WTC11 (cell line): Measurements from ENCODE around the gene RIN1. TPM values are rescaled to one million over a fixed set of nuclear protein-coding genes. Genes with fewer than 3 reads are reported as not detected.

Source experiments
- CBFB ChIP-seq: sonication (generic); formaldehyde crosslinking; IDR thresholded peaks from 2 replicates; pipeline ENCODE4 v1.8.1; 2022; ENCODE audit warnings: mild to moderate bottlenecking, low read depth, missing genetic modification reagents
- ELF4 ChIP-seq: sonication (generic); formaldehyde crosslinking; IDR thresholded peaks from 2 replicates; pipeline ENCODE4 v1.8.1; 2022; ENCODE audit warnings: low read depth, mild to moderate bottlenecking, moderate library complexity, missing genetic modification reagents
- GABPB1 ChIP-seq: sonication (generic); formaldehyde crosslinking; IDR thresholded peaks from 2 replicates; pipeline ENCODE4 v1.8.1; 2023; ENCODE audit warnings: mild to moderate bottlenecking, missing genetic modification reagents
- JAZF1 ChIP-seq: fragments of 250-450 bp; sonication (Bioruptor Pico); IDR thresholded peaks from 2 replicates; pipeline ENCODE4 v1.9.0; 2021; ENCODE audit warnings: moderate library complexity, mild to moderate bottlenecking, inconsistent platforms
- NR2C2 ChIP-seq: sonication (generic); formaldehyde crosslinking; IDR thresholded peaks from 2 replicates; pipeline ENCODE4 v1.8.0; 2022; ENCODE audit warnings: mild to moderate bottlenecking, missing genetic modification reagents
- PRRX2 ChIP-seq: fragments of 250-450 bp; sonication (Bioruptor Pico); IDR thresholded peaks from 2 replicates; pipeline ENCODE4 v1.8.0; 2021; ENCODE audit warnings: mild to moderate bottlenecking
- SMAD3 ChIP-seq: sonication (generic); formaldehyde crosslinking; IDR thresholded peaks from 2 replicates; pipeline ENCODE4 v1.8.0; 2022; ENCODE audit warnings: missing genetic modification reagents, mild to moderate bottlenecking, borderline replicate concordance
- SMAD4 ChIP-seq: sonication (generic); formaldehyde crosslinking; IDR thresholded peaks from 2 replicates; pipeline ENCODE4 v1.8.0; 2022; ENCODE audit warnings: mild to moderate bottlenecking, missing genetic modification reagents
- SP1 ChIP-seq: sonication (generic); formaldehyde crosslinking; conservative IDR thresholded peaks from 2 replicates; pipeline ENCODE4 v1.8.1; 2022; ENCODE audit warnings: missing genetic modification reagents
- TEAD4 ChIP-seq: sonication (generic); formaldehyde crosslinking; IDR thresholded peaks from 2 replicates; pipeline ENCODE4 v1.8.0; 2022; ENCODE audit warnings: mild to moderate bottlenecking, missing genetic modification reagents
- ZNF121 ChIP-seq: sonication (generic); formaldehyde crosslinking; IDR thresholded peaks from 2 replicates; pipeline ENCODE4 v1.8.0; 2023; ENCODE audit warnings: missing genetic modification reagents
- ZNF138 ChIP-seq: sonication (generic); formaldehyde crosslinking; conservative IDR thresholded peaks from 2 replicates; pipeline ENCODE4 v1.8.1; 2022; ENCODE audit warnings: mild to moderate bottlenecking, moderate library complexity, missing genetic modification reagents
- ZNF219 ChIP-seq: sonication (generic); formaldehyde crosslinking; IDR thresholded peaks from 2 replicates; pipeline ENCODE4 v1.8.0; 2023; ENCODE audit warnings: missing genetic modification reagents, mild to moderate bottlenecking, borderline replicate concordance
- ZNF232 ChIP-seq: sonication (generic); formaldehyde crosslinking; IDR thresholded peaks from 2 replicates; pipeline ENCODE4 v1.8.0; 2022; ENCODE audit warnings: mild to moderate bottlenecking, missing genetic modification reagents
- ZNF396 ChIP-seq: fragments of 250-450 bp; sonication (Bioruptor Pico); IDR thresholded peaks from 2 replicates; pipeline ENCODE4 v1.8.0; 2021; ENCODE audit warnings: mild to moderate bottlenecking, moderate library complexity, borderline replicate concordance
- total RNA-seq: library from RNA; stranded (reverse); gene quantifications from 3 replicates; pipeline ENCODE4 v1.2.3, GENCODE V29; 2021
- TF ChIP-seq, protein P1 (sequence below): sonication (generic); formaldehyde crosslinking; IDR thresholded peaks from 2 replicates; pipeline ENCODE4 v1.8.0; 2022; ENCODE audit warnings: missing genetic modification reagents
- TF ChIP-seq, protein P2 (sequence below): fragments of 250-450 bp; sonication (Bioruptor Pico); IDR thresholded peaks from 2 replicates; pipeline ENCODE4 v1.9.0; 2021; ENCODE audit warnings: mild to moderate bottlenecking
- TF ChIP-seq, protein P3 (sequence below): sonication (generic); formaldehyde crosslinking; IDR thresholded peaks from 2 replicates; pipeline ENCODE4 v1.8.1; 2023; ENCODE audit warnings: mild to moderate bottlenecking, missing genetic modification reagents
- TF ChIP-seq, protein P4 (sequence below): fragments of 250-450 bp; sonication (Bioruptor Pico); IDR thresholded peaks from 2 replicates; pipeline ENCODE4 v1.9.0; 2021; ENCODE audit warnings: mild to moderate bottlenecking, borderline replicate concordance
- TF ChIP-seq, protein P5 (sequence below): sonication (generic); formaldehyde crosslinking; IDR thresholded peaks from 2 replicates; pipeline ENCODE4 v1.8.1; 2023; ENCODE audit warnings: mild to moderate bottlenecking, missing genetic modification reagents, moderate library complexity
- TF ChIP-seq, protein P6 (sequence below): sonication (generic); formaldehyde crosslinking; IDR thresholded peaks from 2 replicates; pipeline ENCODE4 v1.8.1; 2022; ENCODE audit warnings: mild to moderate bottlenecking, missing genetic modification reagents, moderate library complexity, borderline replicate concordance
- TF ChIP-seq, protein P7 (sequence below): sonication (generic); formaldehyde crosslinking; IDR thresholded peaks from 2 replicates; pipeline ENCODE4 v1.8.1; 2023; ENCODE audit warnings: mild to moderate bottlenecking, missing genetic modification reagents, moderate library complexity

The RIN1 gene
- total RNA-seq, 1 experiment from 2014 or later = 5.0 TPM

DNA sequence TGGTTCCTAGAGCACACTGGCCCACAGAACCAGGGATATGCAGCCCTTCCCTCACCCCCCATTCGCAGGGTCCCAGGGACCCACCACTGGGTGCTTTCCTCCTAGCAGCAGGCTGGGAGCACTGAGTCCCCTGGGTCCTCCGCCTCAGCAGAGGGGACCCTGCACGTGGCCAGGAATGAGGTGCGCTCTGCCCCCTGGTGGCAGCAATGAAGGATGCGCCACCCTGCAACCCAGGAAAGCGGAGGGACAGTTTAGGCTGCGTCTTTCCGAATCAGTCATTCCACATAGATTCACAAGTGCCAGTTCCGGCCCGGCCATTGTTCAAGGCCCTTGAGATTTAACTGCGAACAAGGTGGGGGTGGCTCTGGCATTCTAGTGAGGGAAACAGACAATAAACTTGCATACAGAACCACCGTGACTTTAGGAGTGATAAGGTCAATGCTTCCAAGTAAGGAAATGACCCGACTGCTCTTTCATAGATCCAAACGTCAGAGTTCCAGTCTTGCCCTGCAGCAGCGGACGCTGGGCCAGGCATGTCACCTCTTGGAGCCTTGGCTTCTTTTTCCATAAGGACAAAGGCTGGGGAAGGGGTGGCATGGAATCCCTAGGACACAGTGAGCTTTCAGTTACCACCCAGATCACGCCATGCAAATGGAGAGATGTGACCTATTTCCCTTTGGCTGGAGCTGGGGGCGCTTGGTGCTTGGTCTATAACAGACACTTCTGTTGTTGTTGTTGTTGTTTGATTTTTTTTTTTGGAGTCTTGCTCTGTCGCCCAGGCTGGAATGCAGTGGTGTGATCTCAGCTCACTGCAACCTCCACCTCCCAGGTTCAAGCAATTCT is 7.7 kb downstream of the RIN1 start (continued):
- TF ChIP-seq SP1 (CRISPR knock-in tag) (peak; percentile 24; the same call in 1 of the 2 replicates), CBFB (no peak), ZNF219 (CRISPR knock-in tag) (no peak), PRRX2 (no peak), ZNF232 (CRISPR knock-in tag) (0 out of 2 replicates have a peak, but pooled peaks have one; percentile 53), SMAD3 (CRISPR knock-in tag) (0 out of 2 replicates have a peak, but pooled peaks have one; percentile 50), ELF4 (CRISPR knock-in tag) (no peak), ZNF138 (CRISPR knock-in tag) (no peak), ZNF396 (no peak), ZNF121 (CRISPR knock-in tag) (peak; percentile 72), TEAD4 (CRISPR knock-in tag) (0 out of 2 replicates have a peak, but pooled peaks have one; percentile 72), GABPB1 (CRISPR knock-in tag) (no peak; the same call in 1 of the 2 replicates), SMAD4 (CRISPR knock-in tag) (no peak), NR2C2 (CRISPR knock-in tag) (no peak), JAZF1 (no peak)
- TF ChIP-seq, protein P1, sequence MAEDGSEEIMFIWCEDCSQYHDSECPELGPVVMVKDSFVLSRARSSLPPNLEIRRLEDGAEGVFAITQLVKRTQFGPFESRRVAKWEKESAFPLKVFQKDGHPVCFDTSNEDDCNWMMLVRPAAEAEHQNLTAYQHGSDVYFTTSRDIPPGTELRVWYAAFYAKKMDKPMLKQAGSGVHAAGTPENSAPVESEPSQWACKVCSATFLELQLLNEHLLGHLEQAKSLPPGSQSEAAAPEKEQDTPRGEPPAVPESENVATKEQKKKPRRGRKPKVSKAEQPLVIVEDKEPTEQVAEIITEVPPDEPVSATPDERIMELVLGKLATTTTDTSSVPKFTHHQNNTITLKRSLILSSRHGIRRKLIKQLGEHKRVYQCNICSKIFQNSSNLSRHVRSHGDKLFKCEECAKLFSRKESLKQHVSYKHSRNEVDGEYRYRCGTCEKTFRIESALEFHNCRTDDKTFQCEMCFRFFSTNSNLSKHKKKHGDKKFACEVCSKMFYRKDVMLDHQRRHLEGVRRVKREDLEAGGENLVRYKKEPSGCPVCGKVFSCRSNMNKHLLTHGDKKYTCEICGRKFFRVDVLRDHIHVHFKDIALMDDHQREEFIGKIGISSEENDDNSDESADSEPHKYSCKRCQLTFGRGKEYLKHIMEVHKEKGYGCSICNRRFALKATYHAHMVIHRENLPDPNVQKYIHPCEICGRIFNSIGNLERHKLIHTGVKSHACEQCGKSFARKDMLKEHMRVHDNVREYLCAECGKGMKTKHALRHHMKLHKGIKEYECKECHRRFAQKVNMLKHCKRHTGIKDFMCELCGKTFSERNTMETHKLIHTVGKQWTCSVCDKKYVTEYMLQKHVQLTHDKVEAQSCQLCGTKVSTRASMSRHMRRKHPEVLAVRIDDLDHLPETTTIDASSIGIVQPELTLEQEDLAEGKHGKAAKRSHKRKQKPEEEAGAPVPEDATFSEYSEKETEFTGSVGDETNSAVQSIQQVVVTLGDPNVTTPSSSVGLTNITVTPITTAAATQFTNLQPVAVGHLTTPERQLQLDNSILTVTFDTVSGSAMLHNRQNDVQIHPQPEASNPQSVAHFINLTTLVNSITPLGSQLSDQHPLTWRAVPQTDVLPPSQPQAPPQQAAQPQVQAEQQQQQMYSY (CRISPR knock-in tag) = no peak
- TF ChIP-seq, protein P2, sequence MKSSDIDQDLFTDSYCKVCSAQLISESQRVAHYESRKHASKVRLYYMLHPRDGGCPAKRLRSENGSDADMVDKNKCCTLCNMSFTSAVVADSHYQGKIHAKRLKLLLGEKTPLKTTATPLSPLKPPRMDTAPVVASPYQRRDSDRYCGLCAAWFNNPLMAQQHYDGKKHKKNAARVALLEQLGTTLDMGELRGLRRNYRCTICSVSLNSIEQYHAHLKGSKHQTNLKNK (CRISPR knock-in tag) = no peak
- TF ChIP-seq, protein P3, sequence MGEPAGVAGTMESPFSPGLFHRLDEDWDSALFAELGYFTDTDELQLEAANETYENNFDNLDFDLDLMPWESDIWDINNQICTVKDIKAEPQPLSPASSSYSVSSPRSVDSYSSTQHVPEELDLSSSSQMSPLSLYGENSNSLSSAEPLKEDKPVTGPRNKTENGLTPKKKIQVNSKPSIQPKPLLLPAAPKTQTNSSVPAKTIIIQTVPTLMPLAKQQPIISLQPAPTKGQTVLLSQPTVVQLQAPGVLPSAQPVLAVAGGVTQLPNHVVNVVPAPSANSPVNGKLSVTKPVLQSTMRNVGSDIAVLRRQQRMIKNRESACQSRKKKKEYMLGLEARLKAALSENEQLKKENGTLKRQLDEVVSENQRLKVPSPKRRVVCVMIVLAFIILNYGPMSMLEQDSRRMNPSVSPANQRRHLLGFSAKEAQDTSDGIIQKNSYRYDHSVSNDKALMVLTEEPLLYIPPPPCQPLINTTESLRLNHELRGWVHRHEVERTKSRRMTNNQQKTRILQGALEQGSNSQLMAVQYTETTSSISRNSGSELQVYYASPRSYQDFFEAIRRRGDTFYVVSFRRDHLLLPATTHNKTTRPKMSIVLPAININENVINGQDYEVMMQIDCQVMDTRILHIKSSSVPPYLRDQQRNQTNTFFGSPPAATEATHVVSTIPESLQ (CRISPR knock-in tag) = no peak
- TF ChIP-seq, protein P4, sequence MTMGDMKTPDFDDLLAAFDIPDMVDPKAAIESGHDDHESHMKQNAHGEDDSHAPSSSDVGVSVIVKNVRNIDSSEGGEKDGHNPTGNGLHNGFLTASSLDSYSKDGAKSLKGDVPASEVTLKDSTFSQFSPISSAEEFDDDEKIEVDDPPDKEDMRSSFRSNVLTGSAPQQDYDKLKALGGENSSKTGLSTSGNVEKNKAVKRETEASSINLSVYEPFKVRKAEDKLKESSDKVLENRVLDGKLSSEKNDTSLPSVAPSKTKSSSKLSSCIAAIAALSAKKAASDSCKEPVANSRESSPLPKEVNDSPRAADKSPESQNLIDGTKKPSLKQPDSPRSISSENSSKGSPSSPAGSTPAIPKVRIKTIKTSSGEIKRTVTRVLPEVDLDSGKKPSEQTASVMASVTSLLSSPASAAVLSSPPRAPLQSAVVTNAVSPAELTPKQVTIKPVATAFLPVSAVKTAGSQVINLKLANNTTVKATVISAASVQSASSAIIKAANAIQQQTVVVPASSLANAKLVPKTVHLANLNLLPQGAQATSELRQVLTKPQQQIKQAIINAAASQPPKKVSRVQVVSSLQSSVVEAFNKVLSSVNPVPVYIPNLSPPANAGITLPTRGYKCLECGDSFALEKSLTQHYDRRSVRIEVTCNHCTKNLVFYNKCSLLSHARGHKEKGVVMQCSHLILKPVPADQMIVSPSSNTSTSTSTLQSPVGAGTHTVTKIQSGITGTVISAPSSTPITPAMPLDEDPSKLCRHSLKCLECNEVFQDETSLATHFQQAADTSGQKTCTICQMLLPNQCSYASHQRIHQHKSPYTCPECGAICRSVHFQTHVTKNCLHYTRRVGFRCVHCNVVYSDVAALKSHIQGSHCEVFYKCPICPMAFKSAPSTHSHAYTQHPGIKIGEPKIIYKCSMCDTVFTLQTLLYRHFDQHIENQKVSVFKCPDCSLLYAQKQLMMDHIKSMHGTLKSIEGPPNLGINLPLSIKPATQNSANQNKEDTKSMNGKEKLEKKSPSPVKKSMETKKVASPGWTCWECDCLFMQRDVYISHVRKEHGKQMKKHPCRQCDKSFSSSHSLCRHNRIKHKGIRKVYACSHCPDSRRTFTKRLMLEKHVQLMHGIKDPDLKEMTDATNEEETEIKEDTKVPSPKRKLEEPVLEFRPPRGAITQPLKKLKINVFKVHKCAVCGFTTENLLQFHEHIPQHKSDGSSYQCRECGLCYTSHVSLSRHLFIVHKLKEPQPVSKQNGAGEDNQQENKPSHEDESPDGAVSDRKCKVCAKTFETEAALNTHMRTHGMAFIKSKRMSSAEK (CRISPR knock-in tag) = no peak
- TF ChIP-seq, protein P5, sequence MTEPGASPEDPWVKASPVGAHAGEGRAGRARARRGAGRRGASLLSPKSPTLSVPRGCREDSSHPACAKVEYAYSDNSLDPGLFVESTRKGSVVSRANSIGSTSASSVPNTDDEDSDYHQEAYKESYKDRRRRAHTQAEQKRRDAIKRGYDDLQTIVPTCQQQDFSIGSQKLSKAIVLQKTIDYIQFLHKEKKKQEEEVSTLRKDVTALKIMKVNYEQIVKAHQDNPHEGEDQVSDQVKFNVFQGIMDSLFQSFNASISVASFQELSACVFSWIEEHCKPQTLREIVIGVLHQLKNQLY (CRISPR knock-in tag) = no peak
- TF ChIP-seq, protein P6, sequence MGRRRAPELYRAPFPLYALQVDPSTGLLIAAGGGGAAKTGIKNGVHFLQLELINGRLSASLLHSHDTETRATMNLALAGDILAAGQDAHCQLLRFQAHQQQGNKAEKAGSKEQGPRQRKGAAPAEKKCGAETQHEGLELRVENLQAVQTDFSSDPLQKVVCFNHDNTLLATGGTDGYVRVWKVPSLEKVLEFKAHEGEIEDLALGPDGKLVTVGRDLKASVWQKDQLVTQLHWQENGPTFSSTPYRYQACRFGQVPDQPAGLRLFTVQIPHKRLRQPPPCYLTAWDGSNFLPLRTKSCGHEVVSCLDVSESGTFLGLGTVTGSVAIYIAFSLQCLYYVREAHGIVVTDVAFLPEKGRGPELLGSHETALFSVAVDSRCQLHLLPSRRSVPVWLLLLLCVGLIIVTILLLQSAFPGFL (CRISPR knock-in tag) = no peak
- TF ChIP-seq, protein P7, sequence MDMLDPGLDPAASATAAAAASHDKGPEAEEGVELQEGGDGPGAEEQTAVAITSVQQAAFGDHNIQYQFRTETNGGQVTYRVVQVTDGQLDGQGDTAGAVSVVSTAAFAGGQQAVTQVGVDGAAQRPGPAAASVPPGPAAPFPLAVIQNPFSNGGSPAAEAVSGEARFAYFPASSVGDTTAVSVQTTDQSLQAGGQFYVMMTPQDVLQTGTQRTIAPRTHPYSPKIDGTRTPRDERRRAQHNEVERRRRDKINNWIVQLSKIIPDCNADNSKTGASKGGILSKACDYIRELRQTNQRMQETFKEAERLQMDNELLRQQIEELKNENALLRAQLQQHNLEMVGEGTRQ (CRISPR knock-in tag) = peak; percentile 86
